Measurements from ENCODE around the gene ENTR1. TPM values are rescaled to one million over a fixed set of nuclear protein-coding genes. Genes with fewer than 3 reads are reported as not detected.

The ENTR1 gene
- total and polyA plus RNA-seq, 10 of the 15 experiments (the other 5 are each of a cell fraction or from before 2014, with no cell fraction given), result 8.2 to 96.4 (median 41.1) TPM

GRCh38 chr9:136443087-136443486 lies 32.7 kb upstream of the ENTR1 start:
- Histone ChIP-seq H4K20me1 (ENCODE audit: control insufficient read depth, insufficient read depth) (no peaks in the 10 kb centered on the region; the same call in 1 of the 2 replicates), H3K9me3 (replicated peaks; ENCODE audit: control insufficient read depth, insufficient read depth, low read length) (no peaks in the 10 kb centered on the region), H3K4me3 (no peak overlapping the region), H2AFZ (ENCODE audit: control insufficient read depth, low read depth, low read length) (no peak overlapping the region), H3K27me3 (replicated peaks in 1 of 2; ENCODE audit: control insufficient read depth in 2 of 2, insufficient read depth in 2 of 2, low read length in 1 of 2) (no peaks in the 10 kb centered on the region), H3K4me2 (ENCODE audit: control insufficient read depth, insufficient read depth) (no peak overlapping the region), H3K79me2 (ENCODE audit: control insufficient read depth, insufficient read depth, low read length) (peaks cover 15% of the 10 kb centered on the region), H3K27ac (ENCODE audit: control insufficient read depth, insufficient read depth) (no peak overlapping the region), H3K9ac (ENCODE audit: control insufficient read depth, insufficient read depth, low read length) (no peak overlapping the region), H3K4me1 (ENCODE audit: control insufficient read depth, insufficient read depth, low read length) (no peaks in the 10 kb centered on the region), H3K36me3 (ENCODE audit: control insufficient read depth in 2 of 2, insufficient read depth in 2 of 2, low read length in 1 of 2) (peaks cover 23 to 25% of the 10 kb centered on the region in 2 experiments)
- intact Hi-C loops (cut with micrococcal nuclease; ENCODE audit: unreplicated experiment) (no loop called here), in situ Hi-C loops (cut with MboI) (no loop called here)
- ATAC-seq, result no peak
- 97% methylated on average over 15 of the region's 15 CpGs for WGBS (ENCODE audit: insufficient coverage, insufficient replicate concordance, low lambda C conversion rate, missing lambda C conversion rate)
- TF ChIP-seq ASH2L (IDR thresholded peaks at IDR 0.05; ENCODE audit: borderline replicate concordance, low read depth) (no peak), SIX5 (IDR thresholded peaks at IDR 0.05; ENCODE audit: low read depth, low read length, severe bottlenecking) (no peak), IRF3 (IDR thresholded peaks at IDR 0.05) (no peak), RB1 (IDR thresholded peaks at IDR 0.05; ENCODE audit: borderline replicate concordance) (no peak), ZBTB40 (IDR thresholded peaks at IDR 0.05; ENCODE audit: borderline replicate concordance) (no peak), RAD51 (IDR thresholded peaks at IDR 0.05) (no peak), GATAD2B (conservative IDR thresholded peaks at IDR 0.05; ENCODE audit: low read depth) (no peak)
- TF ChIP-seq, protein P1, sequence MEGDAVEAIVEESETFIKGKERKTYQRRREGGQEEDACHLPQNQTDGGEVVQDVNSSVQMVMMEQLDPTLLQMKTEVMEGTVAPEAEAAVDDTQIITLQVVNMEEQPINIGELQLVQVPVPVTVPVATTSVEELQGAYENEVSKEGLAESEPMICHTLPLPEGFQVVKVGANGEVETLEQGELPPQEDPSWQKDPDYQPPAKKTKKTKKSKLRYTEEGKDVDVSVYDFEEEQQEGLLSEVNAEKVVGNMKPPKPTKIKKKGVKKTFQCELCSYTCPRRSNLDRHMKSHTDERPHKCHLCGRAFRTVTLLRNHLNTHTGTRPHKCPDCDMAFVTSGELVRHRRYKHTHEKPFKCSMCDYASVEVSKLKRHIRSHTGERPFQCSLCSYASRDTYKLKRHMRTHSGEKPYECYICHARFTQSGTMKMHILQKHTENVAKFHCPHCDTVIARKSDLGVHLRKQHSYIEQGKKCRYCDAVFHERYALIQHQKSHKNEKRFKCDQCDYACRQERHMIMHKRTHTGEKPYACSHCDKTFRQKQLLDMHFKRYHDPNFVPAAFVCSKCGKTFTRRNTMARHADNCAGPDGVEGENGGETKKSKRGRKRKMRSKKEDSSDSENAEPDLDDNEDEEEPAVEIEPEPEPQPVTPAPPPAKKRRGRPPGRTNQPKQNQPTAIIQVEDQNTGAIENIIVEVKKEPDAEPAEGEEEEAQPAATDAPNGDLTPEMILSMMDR (IDR thresholded peaks at IDR 0.05 in 2 of 3, conservative IDR thresholded peaks at IDR 0.05 in 1 of 3; ENCODE audit: control insufficient read depth in 2 of 3, extremely low read depth in 1 of 3, insufficient read depth in 1 of 3, low read depth in 3 of 3, low read length in 3 of 3), result no peak
- TF ChIP-seq, protein P2, sequence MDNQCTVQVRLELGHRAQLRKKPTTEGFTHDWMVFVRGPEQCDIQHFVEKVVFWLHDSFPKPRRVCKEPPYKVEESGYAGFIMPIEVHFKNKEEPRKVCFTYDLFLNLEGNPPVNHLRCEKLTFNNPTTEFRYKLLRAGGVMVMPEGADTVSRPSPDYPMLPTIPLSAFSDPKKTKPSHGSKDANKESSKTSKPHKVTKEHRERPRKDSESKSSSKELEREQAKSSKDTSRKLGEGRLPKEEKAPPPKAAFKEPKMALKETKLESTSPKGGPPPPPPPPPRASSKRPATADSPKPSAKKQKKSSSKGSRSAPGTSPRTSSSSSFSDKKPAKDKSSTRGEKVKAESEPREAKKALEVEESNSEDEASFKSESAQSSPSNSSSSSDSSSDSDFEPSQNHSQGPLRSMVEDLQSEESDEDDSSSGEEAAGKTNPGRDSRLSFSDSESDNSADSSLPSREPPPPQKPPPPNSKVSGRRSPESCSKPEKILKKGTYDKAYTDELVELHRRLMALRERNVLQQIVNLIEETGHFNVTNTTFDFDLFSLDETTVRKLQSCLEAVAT (IDR thresholded peaks at IDR 0.05), result no peak
- TF ChIP-seq, protein P3, sequence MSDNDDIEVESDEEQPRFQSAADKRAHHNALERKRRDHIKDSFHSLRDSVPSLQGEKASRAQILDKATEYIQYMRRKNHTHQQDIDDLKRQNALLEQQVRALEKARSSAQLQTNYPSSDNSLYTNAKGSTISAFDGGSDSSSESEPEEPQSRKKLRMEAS (IDR thresholded peaks at IDR 0.05; ENCODE audit: low read depth, low read length), result no peak
- TF ChIP-seq, protein P4, sequence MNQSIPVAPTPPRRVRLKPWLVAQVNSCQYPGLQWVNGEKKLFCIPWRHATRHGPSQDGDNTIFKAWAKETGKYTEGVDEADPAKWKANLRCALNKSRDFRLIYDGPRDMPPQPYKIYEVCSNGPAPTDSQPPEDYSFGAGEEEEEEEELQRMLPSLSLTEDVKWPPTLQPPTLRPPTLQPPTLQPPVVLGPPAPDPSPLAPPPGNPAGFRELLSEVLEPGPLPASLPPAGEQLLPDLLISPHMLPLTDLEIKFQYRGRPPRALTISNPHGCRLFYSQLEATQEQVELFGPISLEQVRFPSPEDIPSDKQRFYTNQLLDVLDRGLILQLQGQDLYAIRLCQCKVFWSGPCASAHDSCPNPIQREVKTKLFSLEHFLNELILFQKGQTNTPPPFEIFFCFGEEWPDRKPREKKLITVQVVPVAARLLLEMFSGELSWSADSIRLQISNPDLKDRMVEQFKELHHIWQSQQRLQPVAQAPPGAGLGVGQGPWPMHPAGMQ (IDR thresholded peaks at IDR 0.05; ENCODE audit: borderline replicate concordance), result no peak
- no peak for DNase-seq (ENCODE audit: low read depth, low spot score)
- SMC1A ChIA-PET (ENCODE audit: uncharacterized antibody, unreplicated experiment), result no interaction called here
- no TSS peak for BruUV-seq (replicated peaks)
- CTCF ChIA-PET, result interaction anchor here (1.2 kb wide), 1 partner anchor 79 kb away, joined by 3 read pairs; the partner anchor contains the start of gene DNLZ
- RAD21 ChIA-PET (ENCODE audit: unreplicated experiment), result no interaction called here
- POLR2A ChIA-PET, result no interaction called here
- no peak for FAIRE-seq

Data from GM12878 (cell line).